Measurements from ENCODE around the gene PRSS27.
"Not testable (repeated sequence)": the region's sequence is repeated elsewhere in the genome, so short reads cannot be mapped to it uniquely, and the experiment has no call there.

The PRSS27 gene

GRCh38 chr16:2724088-2724676 is 4.2 kb upstream of the PRSS27 start:
- DNase-seq (ENCODE audit: low spot score): no peak

- DNase-seq (ENCODE audit: low spot score): not testable (repeated sequence)
Observed at GRCh38 chr16:2721634-2722173, 1.7 kb upstream of the PRSS27 start.

- DNase-seq (ENCODE audit: low spot score): peak; percentile 65
Observed at GRCh38 chr16:2720719-2721633, 952 bp upstream of the PRSS27 start.

GRCh38 chr16:2719328-2720063 is 528 bp downstream of the PRSS27 start:
- no peak for DNase-seq (ENCODE audit: low spot score)

- no peak for DNase-seq (ENCODE audit: low spot score)
Observed at GRCh38 chr16:2717383-2718263, 2.4 kb downstream of the PRSS27 start.

GRCh38 chr16:2716948-2717347 is 3.1 kb downstream of the PRSS27 start:
- no peak for DNase-seq (ENCODE audit: low spot score)

GRCh38 chr16:2715966-2716885 is 3.8 kb downstream of the PRSS27 start:
- DNase-seq (ENCODE audit: low spot score): no peak

- peak; percentile 12 for DNase-seq (ENCODE audit: low spot score)
Observed at GRCh38 chr16:2715519-2715918, 4.5 kb downstream of the PRSS27 start.

- DNase-seq (ENCODE audit: low spot score): no peak
Observed at GRCh38 chr16:2715064-2715463, 5.0 kb downstream of the PRSS27 start.

- no peak for DNase-seq (ENCODE audit: low spot score)
Observed at GRCh38 chr16:2713985-2714774, 5.8 kb downstream of the PRSS27 start.

- DNase-seq (ENCODE audit: low spot score): no peak
Observed at GRCh38 chr16:2713523-2713922, 6.5 kb downstream of the PRSS27 start.

- DNase-seq (ENCODE audit: low spot score): no peak
Observed at GRCh38 chr16:2712546-2712945, 7.5 kb downstream of the PRSS27 start.

GRCh38 chr16:2712063-2712441 is 8.0 kb downstream of the PRSS27 start:
- no peak for DNase-seq (ENCODE audit: low spot score)

- no peak for DNase-seq (ENCODE audit: low spot score)
Observed at GRCh38 chr16:2711370-2712062, 8.5 kb downstream of the PRSS27 start.

- DNase-seq (ENCODE audit: low spot score): no peak
Observed at GRCh38 chr16:2710711-2711231, 9.3 kb downstream of the PRSS27 start.

GRCh38 chr16:2710021-2710710 is 9.9 kb downstream of the PRSS27 start:
- no peak for DNase-seq (ENCODE audit: low spot score)

- no peak for DNase-seq (ENCODE audit: low spot score)
Observed at GRCh38 chr16:2709588-2709984, 10.4 kb downstream of the PRSS27 start.

- DNase-seq (ENCODE audit: low spot score): no peak
Observed at GRCh38 chr16:2708955-2709587, 11.0 kb downstream of the PRSS27 start.

Data from hematopoietic multipotent progenitor cell treated with erythropoietin and hydrocortisone succinate and interleukin-3 and kit ligand, for 15 days (in vitro differentiated cells).